Measurements from ENCODE around the gene MBD3L4. TPM values are rescaled to one million over a fixed set of nuclear protein-coding genes. Genes with fewer than 3 reads are reported as not detected.
"Not testable (repeated sequence)": the region's sequence is repeated elsewhere in the genome, so short reads cannot be mapped to it uniquely, and the experiment has no call there.

MBD3L4 gene
- total RNA-seq, 1 donor from 2014 or later, result not detected

DNA sequence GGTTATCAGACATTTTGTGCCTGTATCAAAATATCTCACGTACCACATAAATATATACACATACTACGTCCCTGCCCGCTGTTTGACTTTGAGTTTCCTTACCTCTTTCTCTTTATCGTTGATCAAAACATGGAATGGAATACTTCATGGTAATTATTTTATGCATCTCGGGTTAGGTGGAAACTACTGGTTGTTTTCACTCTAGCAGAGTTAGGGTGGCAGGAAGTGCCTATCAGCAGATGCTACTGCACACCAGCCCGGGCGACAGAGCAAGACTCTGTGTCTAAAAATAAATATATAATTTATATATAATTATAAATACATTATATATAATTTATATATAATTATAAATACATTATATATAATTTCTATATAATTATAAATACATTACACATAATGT, 12.9 kb upstream of the MBD3L4 start:
- not testable (repeated sequence) for H3K36me3 ChIP-seq (ENCODE audit: control insufficient read depth in 3 of 3, insufficient read depth in 3 of 3, low read length in 3 of 3); H3K9ac ChIP-seq (ENCODE audit: low read depth in 1 of 3, low read length in 3 of 3); H3K4me1 ChIP-seq (ENCODE audit: control insufficient read depth in 3 of 3, insufficient read depth in 3 of 3, low read length in 3 of 3); H3K9me3 ChIP-seq (ENCODE audit: control insufficient read depth in 3 of 3, low read length in 3 of 3); H3K27me3 ChIP-seq (ENCODE audit: control insufficient read depth in 3 of 3, insufficient read depth in 3 of 3, low read length in 3 of 3); H3K27ac ChIP-seq (ENCODE audit: low read depth, low read length); H3K4me3 ChIP-seq (ENCODE audit: low read length in 3 of 3)

DNA sequence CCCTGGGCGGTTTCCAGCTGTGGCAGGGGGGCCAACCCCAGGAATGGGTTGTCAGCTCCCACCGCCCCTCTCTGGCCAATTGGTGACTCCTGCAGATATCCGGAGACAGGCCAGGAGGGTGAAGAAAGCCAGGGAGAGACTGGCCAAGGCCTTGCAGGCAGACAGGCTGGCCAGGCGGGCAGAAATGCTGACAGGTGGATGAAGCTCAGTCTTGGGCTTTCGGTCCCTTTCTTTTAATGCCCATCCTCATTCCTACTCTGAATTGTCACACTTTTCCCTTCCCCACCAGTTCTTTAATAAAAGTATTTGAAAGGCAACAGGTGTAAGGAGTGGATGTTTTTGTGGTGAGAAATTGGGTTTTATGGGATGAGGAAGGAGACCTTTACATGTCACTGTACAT, 11.4 kb upstream of the MBD3L4 start:
- H3K27ac ChIP-seq (ENCODE audit: low read depth, low read length); H3K9me3 ChIP-seq (ENCODE audit: control insufficient read depth in 3 of 3, low read length in 3 of 3); H3K27me3 ChIP-seq (ENCODE audit: control insufficient read depth in 3 of 3, insufficient read depth in 3 of 3, low read length in 3 of 3); H3K36me3 ChIP-seq (ENCODE audit: control insufficient read depth in 3 of 3, insufficient read depth in 3 of 3, low read length in 3 of 3); H3K4me3 ChIP-seq (ENCODE audit: low read length in 3 of 3); H3K9ac ChIP-seq (ENCODE audit: low read depth in 1 of 3, low read length in 3 of 3); H3K4me1 ChIP-seq (ENCODE audit: control insufficient read depth in 3 of 3, insufficient read depth in 3 of 3, low read length in 3 of 3): not testable (repeated sequence)

DNA sequence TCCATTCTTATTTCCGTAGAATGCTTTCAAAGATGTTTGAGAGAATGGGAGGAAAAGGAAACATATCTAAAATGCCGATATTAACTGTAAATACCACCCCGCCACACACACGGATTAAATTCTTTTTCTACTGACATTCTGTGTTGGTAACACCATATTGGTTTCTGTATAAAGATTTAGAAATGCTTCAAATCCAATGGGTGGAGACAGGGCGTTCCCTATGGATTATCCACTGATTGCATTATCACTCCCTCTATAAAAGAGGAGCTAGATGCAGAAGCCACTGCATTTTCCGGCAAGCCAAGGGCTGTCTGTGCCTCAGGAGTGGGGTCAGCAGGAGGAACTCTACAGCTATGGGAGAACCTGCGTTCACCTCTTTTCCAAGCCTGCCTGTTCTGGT, 9.0 kb upstream of the MBD3L4 start, which contains the start of gene MBD3L2:
Gene MBD3L2, plus strand, starts transcription at position 301 of the 400 bp plus-strand sequence. Its CDS starts 53 bp downstream, at position 354.
- not testable (repeated sequence) for H3K9me3 ChIP-seq (ENCODE audit: control insufficient read depth in 3 of 3, low read length in 3 of 3); H3K27ac ChIP-seq (ENCODE audit: low read depth, low read length); H3K9ac ChIP-seq (ENCODE audit: low read depth in 1 of 3, low read length in 3 of 3); H3K36me3 ChIP-seq (ENCODE audit: control insufficient read depth in 3 of 3, insufficient read depth in 3 of 3, low read length in 3 of 3); H3K4me1 ChIP-seq (ENCODE audit: control insufficient read depth in 3 of 3, insufficient read depth in 3 of 3, low read length in 3 of 3); H3K27me3 ChIP-seq (ENCODE audit: control insufficient read depth in 3 of 3, insufficient read depth in 3 of 3, low read length in 3 of 3); H3K4me3 ChIP-seq (ENCODE audit: low read length in 3 of 3)

DNA sequence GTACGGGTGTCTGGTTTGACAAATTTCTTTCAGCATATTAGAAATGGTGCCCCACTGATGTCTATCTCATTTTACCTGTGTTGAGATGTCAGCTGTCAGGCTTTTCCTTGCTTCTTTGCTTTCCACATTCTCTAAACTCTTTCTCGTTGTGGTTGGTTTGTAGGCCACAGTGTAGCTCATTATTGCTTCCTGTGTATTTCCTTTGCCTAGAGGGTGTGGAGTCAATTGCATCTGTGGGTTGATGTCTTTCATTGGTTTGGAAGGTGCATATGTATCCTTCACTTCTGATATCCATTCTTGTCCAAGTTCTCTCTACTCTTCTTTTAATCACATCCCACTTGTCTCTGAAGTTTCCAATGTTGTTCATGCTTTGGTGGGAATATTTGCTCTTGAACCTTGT, 1.6 kb upstream of the MBD3L4 start:
- H3K4me1 ChIP-seq (ENCODE audit: control insufficient read depth in 3 of 3, insufficient read depth in 3 of 3, low read length in 3 of 3); H3K27me3 ChIP-seq (ENCODE audit: control insufficient read depth in 3 of 3, insufficient read depth in 3 of 3, low read length in 3 of 3); H3K36me3 ChIP-seq (ENCODE audit: control insufficient read depth in 3 of 3, insufficient read depth in 3 of 3, low read length in 3 of 3); H3K4me3 ChIP-seq (ENCODE audit: low read length in 3 of 3); H3K9ac ChIP-seq (ENCODE audit: low read depth in 1 of 3, low read length in 3 of 3); H3K27ac ChIP-seq (ENCODE audit: low read depth, low read length); H3K9me3 ChIP-seq (ENCODE audit: control insufficient read depth in 3 of 3, low read length in 3 of 3): not testable (repeated sequence)

DNA sequence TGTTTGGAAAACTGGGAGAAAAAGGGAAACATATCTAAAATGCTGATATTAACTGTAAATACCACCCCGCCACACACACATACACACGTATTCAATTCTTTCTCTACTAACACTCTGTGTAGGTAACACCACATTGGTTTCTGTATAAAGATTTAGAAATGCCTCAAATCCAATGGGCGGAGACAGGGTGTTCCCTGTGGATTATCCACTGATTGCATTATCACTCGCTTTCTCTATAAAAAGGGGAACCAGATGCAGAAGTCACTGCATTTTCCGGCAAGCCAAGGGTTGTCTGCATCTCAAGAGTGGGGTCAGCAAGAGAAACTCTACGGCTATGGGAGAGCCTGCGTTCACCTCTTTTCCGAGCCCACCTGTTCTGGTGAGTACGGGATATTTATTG, 9.7 kb downstream of the MBD3L4 start, which contains the start of gene MBD3L5:
Gene MBD3L5, plus strand, starts transcription at position 301 of the 400 bp plus-strand sequence. Its CDS starts 34 bp downstream, at position 335.
- H3K4me3 ChIP-seq (ENCODE audit: low read length in 3 of 3); H3K4me1 ChIP-seq (ENCODE audit: control insufficient read depth in 3 of 3, insufficient read depth in 3 of 3, low read length in 3 of 3); H3K9ac ChIP-seq (ENCODE audit: low read depth in 1 of 3, low read length in 3 of 3); H3K9me3 ChIP-seq (ENCODE audit: control insufficient read depth in 3 of 3, low read length in 3 of 3); H3K27ac ChIP-seq (ENCODE audit: low read depth, low read length); H3K36me3 ChIP-seq (ENCODE audit: control insufficient read depth in 3 of 3, insufficient read depth in 3 of 3, low read length in 3 of 3); H3K27me3 ChIP-seq (ENCODE audit: control insufficient read depth in 3 of 3, insufficient read depth in 3 of 3, low read length in 3 of 3): not testable (repeated sequence)

DNA sequence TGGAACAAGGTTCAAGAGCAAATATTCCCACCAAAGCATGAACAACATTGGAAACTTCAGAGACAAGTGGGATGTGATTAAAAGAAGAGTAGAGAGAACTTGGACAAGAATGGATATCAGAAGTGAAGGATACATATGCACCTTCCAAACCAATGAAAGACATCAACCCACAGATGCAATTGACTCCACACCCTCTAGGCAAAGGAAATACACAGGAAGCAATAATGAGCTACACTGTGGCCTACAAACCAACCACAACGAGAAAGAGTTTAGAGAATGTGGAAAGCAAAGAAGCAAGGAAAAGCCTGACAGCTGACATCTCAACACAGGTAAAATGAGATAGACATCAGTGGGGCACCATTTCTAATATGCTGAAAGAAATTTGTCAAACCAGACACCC, 11.2 kb downstream of the MBD3L4 start:
- not testable (repeated sequence) for H3K36me3 ChIP-seq (ENCODE audit: control insufficient read depth in 3 of 3, insufficient read depth in 3 of 3, low read length in 3 of 3); H3K9me3 ChIP-seq (ENCODE audit: control insufficient read depth in 3 of 3, low read length in 3 of 3); H3K27ac ChIP-seq (ENCODE audit: low read depth, low read length); H3K27me3 ChIP-seq (ENCODE audit: control insufficient read depth in 3 of 3, insufficient read depth in 3 of 3, low read length in 3 of 3); H3K4me1 ChIP-seq (ENCODE audit: control insufficient read depth in 3 of 3, insufficient read depth in 3 of 3, low read length in 3 of 3); H3K9ac ChIP-seq (ENCODE audit: low read depth in 1 of 3, low read length in 3 of 3); H3K4me3 ChIP-seq (ENCODE audit: low read length in 3 of 3)

DNA sequence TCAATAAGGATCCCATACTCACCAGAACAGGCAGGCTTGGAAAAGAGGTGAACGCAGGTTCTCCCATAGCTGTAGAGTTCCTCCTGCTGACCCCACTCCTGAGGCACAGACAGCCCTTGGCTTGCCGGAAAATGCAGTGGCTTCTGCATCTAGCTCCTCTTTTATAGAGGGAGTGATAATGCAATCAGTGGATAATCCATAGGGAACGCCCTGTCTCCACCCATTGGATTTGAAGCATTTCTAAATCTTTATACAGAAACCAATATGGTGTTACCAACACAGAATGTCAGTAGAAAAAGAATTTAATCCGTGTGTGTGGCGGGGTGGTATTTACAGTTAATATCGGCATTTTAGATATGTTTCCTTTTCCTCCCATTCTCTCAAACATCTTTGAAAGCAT, 18.6 kb downstream of the MBD3L4 start, which contains the start of gene MBD3L2B:
Gene MBD3L2B, minus strand, starts transcription at position 101 of the 400 bp plus-strand sequence. Its CDS starts 34 bp downstream, at position 67.
- not testable (repeated sequence) for H3K9me3 ChIP-seq (ENCODE audit: control insufficient read depth in 3 of 3, low read length in 3 of 3); H3K4me3 ChIP-seq (ENCODE audit: low read length in 3 of 3); H3K36me3 ChIP-seq (ENCODE audit: control insufficient read depth in 3 of 3, insufficient read depth in 3 of 3, low read length in 3 of 3); H3K9ac ChIP-seq (ENCODE audit: low read depth in 1 of 3, low read length in 3 of 3); H3K4me1 ChIP-seq (ENCODE audit: control insufficient read depth in 3 of 3, insufficient read depth in 3 of 3, low read length in 3 of 3); H3K27me3 ChIP-seq (ENCODE audit: control insufficient read depth in 3 of 3, insufficient read depth in 3 of 3, low read length in 3 of 3); H3K27ac ChIP-seq (ENCODE audit: low read depth, low read length)

DNA sequence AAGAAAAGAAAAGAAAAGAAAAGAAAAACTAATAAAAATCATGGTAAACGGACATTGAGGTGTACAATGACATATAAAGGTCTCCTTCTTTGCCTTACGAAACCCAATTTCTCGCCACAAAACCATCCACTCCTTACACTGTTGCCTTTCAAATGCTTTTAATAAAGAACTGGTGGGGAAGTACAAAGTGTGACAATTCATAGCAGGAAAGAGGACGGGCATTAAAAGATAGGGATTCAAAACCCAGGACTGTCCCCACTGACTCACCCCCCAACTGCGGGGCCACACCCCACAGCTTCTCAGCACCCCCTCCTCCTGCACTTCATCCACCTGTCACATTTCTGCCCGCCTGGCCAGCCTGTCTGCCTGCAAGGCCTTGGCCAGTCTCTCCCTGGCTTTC, 21.2 kb downstream of the MBD3L4 start:
- no peak overlapping the region for H3K4me3 ChIP-seq (ENCODE audit: low read length in 3 of 3)
- no peaks in the 10 kb centered on the region for H3K9me3 ChIP-seq (ENCODE audit: control insufficient read depth in 3 of 3, low read length in 3 of 3)
- H3K36me3 ChIP-seq (ENCODE audit: control insufficient read depth in 3 of 3, insufficient read depth in 3 of 3, low read length in 3 of 3), result no peaks in the 10 kb centered on the region
- no peak overlapping the region for H3K9ac ChIP-seq (ENCODE audit: low read depth in 1 of 3, low read length in 3 of 3)
- no peak overlapping the region for H3K27ac ChIP-seq (ENCODE audit: low read depth, low read length)
- H3K4me1 ChIP-seq (ENCODE audit: control insufficient read depth in 3 of 3, insufficient read depth in 3 of 3, low read length in 3 of 3), result no peaks in the 10 kb centered on the region
- H3K27me3 ChIP-seq (ENCODE audit: control insufficient read depth in 3 of 3, insufficient read depth in 3 of 3, low read length in 3 of 3), result no peaks in the 10 kb centered on the region

DNA sequence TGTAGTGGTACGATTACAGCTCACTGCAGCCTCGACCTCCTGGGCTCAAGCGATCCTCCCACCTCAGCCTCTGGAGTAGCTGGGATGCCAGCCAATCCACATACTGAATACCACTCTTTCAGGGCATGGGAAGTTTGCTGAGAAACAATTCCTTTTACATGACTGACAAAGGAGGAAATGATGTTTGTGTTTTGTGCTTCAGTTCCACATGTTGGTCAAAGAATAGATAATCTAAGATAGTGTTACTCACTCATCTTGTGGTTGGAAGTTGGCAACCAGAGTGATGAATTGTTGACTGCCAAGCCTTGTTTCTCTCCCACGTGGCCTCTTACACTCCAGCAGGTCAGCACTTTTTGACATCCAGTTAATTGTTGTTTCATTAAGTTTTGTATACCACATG, 26.3 kb downstream of the MBD3L4 start:
- H3K9ac ChIP-seq (ENCODE audit: low read depth in 1 of 3, low read length in 3 of 3), result no peak overlapping the region
- H3K4me1 ChIP-seq (ENCODE audit: control insufficient read depth in 3 of 3, insufficient read depth in 3 of 3, low read length in 3 of 3), result no peaks in the 10 kb centered on the region
- no peaks in the 10 kb centered on the region for H3K36me3 ChIP-seq (ENCODE audit: control insufficient read depth in 3 of 3, insufficient read depth in 3 of 3, low read length in 3 of 3)
- H3K9me3 ChIP-seq (ENCODE audit: control insufficient read depth in 3 of 3, low read length in 3 of 3), result no peaks in the 10 kb centered on the region
- no peaks in the 10 kb centered on the region for H3K27me3 ChIP-seq (ENCODE audit: control insufficient read depth in 3 of 3, insufficient read depth in 3 of 3, low read length in 3 of 3)
- no peak overlapping the region for H3K4me3 ChIP-seq (ENCODE audit: low read length in 3 of 3)
- H3K27ac ChIP-seq (ENCODE audit: low read depth, low read length), result no peak overlapping the region

DNA sequence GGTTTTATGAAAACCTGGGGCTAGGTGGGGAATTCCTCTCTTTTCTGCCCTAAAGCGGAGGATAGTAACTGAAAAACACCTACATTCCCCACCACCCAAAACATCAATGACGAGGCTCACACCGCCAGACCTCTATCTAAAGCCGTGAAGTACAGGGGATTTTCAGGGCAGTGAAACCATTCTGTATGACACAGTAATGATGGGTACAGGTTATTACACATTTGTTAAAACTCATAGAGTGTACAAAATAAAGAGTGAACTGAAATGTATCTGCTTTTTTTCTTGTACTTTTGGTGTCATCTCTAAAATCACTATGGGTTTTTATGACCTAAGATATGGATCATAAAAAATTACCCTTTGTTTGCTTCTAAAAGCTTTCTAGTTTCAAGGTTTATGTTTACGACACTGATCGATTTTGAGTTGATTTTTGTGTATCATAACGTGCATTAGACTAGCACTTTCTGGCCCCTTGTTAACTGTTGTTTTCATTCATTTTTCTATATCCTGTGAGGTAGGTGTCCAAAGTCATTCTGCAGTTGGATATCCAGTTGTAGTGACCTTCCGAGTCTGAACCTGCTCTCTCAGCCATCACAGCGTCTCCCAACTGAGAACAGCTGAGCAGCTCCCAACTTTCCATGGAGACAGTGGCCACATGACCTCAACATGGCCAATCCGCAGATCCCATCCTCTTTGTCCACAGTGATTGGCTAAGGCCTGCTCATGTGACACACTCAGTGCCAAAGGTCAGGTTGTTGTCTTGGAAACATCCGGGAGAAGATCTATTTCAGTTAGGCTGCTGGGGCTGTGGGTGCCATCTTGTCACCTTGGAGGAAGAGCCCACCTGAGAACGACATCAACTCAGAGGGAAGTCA, 29.0 kb downstream of the MBD3L4 start:
- Histone ChIP-seq H3K9me3 (ENCODE audit: control insufficient read depth in 3 of 3, low read length in 3 of 3) (peaks cover 0 to 3% (median 3%) of the 10 kb centered on the region in 3 donors), H3K4me1 (ENCODE audit: control insufficient read depth in 3 of 3, insufficient read depth in 3 of 3, low read length in 3 of 3) (no peaks in the 10 kb centered on the region), H3K4me3 (ENCODE audit: low read length in 3 of 3) (no peak overlapping the region), H3K9ac (ENCODE audit: low read depth in 1 of 3, low read length in 3 of 3) (no peak overlapping the region), H3K36me3 (ENCODE audit: control insufficient read depth in 3 of 3, insufficient read depth in 3 of 3, low read length in 3 of 3) (no peaks in the 10 kb centered on the region), H3K27me3 (ENCODE audit: control insufficient read depth in 3 of 3, insufficient read depth in 3 of 3, low read length in 3 of 3) (no peaks in the 10 kb centered on the region), H3K27ac (ENCODE audit: low read depth, low read length) (no peak overlapping the region)
